GM12873 (cell line): ENCODE data around the gene OR5AK2.
A peak's percentile ranks its signal among the peaks of the same experiment; 100 is the strongest.

Experiments used
- CTCF ChIP-seq: IDR thresholded peaks from 2 replicates; pipeline ENCODE4 v1.5.1; 2012; ENCODE audit warnings: low read depth, mild to moderate bottlenecking, moderate library complexity, low read length, control low read depth; ENCODE audit not compliant: insufficient read depth; ENCODE audit errors: missing control alignments

OR5AK2 gene

GRCh38 chr11:56988614-56989013 lies at the start of gene OR5AK2:
OR5AK2 (plus strand) TSS chr11:56988914; CDS start chr11:56988914, 0 bp downstream.
- TF ChIP-seq CTCF = no peak

GRCh38 chr11:56948991-56949515 lies 39.7 kb upstream of the OR5AK2 start:
- TF ChIP-seq CTCF = no peak

GRCh38 chr11:56950510-56950909 lies 38.2 kb upstream of the OR5AK2 start:
- peak; percentile 18 for TF ChIP-seq CTCF

GRCh38 chr11:56961609-56962008 lies 27.1 kb upstream of the OR5AK2 start:
- no peak for TF ChIP-seq CTCF

- no peak for TF ChIP-seq CTCF
Measured at GRCh38 chr11:56967726-56968125, 21.0 kb upstream of the OR5AK2 start.

GRCh38 chr11:56968524-56968923 lies 20.2 kb upstream of the OR5AK2 start:
- no peak for TF ChIP-seq CTCF

- TF ChIP-seq CTCF = no peak
Measured at GRCh38 chr11:56977314-56977713, 11.4 kb upstream of the OR5AK2 start.
